Activated gamma-delta T cell treated with anti-CD3 and anti-CD28 coated beads, Interleukin-2, amount 50 U/mL, for 16 hours (primary cell): ENCODE results near the gene PDE4D.

Experiments used
- DNase-seq: peaks from one replicate; pipeline ENCODE4 v3.0.0-alpha.2; 2020; ENCODE audit warnings: low read depth

Gene PDE4D

GRCh38 chr5:59741599-59741998 is 151.9 kb downstream of the PDE4D start:
- DNase-seq = no peak

DNA sequence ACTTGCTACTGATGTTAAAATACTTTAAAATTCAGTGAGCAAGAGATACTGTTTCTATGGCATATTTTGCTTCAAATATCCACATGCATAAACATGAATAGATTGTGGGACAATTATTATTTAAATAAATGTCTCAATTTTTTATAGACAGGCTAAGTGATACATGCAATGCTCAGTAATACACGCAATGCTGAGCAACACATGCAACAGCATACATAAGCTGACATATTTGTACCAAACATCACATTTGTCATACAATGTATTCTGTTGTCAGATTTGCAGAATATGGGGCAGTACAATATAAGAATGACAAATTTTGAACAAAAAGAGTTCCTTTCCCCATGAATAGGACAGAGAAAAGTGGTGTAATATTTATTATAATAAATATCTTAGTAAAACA is 155.5 kb downstream of the PDE4D start:
- no peak for DNase-seq

GRCh38 chr5:59732806-59733205 is 160.7 kb downstream of the PDE4D start:
- DNase-seq = no peak

DNA sequence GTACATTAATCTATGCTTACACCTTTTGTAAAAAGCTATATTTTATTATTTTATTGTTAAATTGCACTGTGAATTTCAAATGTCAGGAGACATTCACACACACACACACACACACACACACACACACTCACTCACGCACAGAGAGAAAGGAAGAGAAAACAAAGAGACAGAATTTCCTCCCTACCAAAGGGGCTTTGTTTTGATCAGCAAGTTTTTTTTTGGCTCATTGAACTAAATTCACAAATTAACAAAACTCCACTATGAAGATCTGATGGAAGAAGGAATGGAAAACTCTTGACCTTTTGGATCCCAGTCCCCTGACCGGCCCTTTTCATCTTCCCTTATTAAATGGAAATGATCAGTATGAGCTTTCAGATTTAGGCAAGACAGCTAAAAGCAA is 161.2 kb downstream of the PDE4D start:
- no peak for DNase-seq

- DNase-seq = no peak
Measured at GRCh38 chr5:59731809-59732208, 161.7 kb downstream of the PDE4D start.

GRCh38 chr5:59729820-59730219 is 163.7 kb downstream of the PDE4D start:
- DNase-seq = no peak

DNA sequence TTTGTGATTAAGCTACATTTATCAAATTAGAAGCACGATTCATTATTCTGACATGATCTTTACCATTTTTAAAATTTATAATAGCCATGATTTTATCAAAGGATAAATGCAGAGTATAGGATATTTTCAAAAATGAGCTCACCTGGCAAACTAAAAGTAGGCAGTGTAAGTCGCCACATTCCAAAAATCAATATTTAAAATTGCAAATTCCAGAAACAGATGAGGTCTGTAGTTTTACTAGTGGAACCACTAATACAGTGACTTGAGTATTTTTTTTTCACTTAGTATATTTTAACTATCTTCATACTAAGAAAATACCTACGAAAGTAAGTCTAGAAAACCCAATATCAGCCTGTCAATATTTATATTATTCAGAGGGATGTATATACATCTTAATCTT is 164.2 kb downstream of the PDE4D start:
- no peak for DNase-seq

DNA sequence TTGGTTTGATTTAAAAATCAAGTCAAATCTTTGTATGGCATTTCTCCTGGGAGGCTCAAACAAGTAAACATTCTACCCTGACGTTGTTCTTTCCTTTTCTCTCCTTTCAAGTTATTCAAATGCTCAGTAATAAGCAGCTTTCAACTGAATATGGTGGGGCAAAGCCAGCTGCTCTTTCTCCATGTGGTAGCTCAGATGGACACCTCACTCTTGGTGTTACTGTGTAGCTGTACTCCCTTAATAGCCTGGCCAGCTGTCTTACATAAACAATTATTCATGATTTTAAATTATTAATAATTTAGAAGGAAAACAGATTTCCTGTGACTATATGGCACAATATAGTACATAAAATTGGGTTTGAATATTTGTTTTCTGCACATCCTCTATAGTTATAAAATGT is 165.2 kb downstream of the PDE4D start:
- no peak for DNase-seq

- no peak for DNase-seq
Measured at GRCh38 chr5:59727186-59727585, 166.3 kb downstream of the PDE4D start.

- no peak for DNase-seq
Measured at GRCh38 chr5:59725392-59725767, 168.1 kb downstream of the PDE4D start.

DNA sequence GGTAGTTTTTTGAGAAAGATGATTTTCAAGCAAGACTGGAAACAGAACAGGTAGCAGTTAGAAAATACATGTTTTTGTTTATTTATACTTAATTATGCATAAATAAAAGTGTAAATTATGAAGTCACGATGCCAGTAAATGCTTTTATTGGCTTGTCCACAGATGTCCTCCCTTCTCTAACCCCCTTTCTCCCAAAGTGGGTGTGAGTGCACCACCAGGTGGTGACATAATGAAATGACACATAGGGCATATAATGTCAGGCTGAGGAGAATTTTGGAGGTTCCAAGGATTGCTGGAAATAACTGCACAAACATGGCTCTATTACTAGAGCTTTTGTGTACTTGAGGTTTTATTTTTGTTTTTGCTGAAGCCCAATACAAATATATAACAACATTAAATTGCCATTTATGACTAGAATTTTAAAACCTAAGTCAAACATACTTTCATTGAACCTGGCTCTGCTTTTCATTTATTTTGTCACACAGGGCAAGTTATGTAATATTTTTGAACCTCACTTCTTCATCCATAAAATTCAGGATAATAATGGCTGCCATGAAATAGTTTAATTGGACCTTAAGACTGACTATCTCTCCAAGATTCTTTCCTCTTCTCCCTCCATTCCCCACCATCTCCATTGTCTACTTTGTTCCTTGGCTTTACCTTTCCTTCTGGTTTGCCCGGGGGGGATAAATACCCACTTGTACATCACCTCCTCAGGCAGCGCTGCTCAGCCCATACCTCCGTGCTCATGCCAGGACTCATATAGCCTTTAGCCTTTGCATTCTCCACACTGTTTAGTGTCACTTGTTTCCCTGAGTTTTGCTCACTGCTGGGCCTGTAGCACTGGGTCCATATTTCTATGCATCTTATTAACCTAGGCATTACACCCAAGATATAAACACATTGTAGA is 168.8 kb downstream of the PDE4D start:
- DNase-seq = no peak

DNA sequence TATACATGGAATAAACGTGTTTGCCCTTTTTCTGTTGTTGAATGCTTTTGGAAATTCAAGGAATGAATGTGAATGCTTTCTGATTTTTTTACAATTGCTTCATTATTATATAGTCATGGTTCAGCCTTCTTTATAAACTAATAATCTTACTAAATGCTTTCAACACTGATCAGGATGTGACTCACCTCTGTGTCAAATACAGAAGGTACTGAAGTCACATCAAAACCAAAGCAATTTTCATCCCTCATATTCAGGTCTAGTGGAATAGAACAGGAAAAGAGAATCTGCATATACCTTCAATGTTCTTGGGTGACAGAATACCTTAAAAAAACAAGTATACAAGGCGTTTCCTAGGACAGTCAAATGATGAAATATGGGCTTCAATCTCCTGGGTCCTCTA is 170.7 kb downstream of the PDE4D start:
- no peak for DNase-seq

- no peak for DNase-seq
Measured at GRCh38 chr5:59721741-59722140, 171.8 kb downstream of the PDE4D start.

DNA sequence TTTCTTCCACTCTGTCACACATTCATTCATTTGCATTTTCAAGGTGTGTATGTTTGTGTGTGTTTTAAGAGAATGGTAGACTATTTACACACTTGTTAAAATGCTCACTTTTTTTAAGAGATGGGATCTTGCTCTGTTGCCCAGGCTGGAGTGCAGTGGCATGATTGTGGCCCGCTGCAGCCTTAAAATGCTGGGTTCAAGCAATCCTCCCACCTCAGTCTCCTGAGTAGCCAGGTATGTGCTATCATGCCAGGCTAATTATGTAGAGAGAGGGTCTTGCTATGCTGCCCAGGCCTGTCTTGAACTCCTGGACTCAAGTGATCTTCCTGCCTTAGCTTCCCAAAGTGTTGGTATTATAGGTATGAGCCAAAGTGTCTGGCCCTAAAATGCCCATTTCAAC is 173.5 kb downstream of the PDE4D start:
- no peak for DNase-seq

GRCh38 chr5:59716966-59717500 is 176.5 kb downstream of the PDE4D start:
- DNase-seq = no peak

GRCh38 chr5:59716029-59716428 is 177.5 kb downstream of the PDE4D start:
- no peak for DNase-seq

- no peak for DNase-seq
Measured at GRCh38 chr5:59715228-59715627, 178.3 kb downstream of the PDE4D start.

GRCh38 chr5:59713498-59713844 is 180.1 kb downstream of the PDE4D start:
- no peak for DNase-seq

GRCh38 chr5:59712836-59713497 is 180.6 kb downstream of the PDE4D start:
- no peak for DNase-seq

DNA sequence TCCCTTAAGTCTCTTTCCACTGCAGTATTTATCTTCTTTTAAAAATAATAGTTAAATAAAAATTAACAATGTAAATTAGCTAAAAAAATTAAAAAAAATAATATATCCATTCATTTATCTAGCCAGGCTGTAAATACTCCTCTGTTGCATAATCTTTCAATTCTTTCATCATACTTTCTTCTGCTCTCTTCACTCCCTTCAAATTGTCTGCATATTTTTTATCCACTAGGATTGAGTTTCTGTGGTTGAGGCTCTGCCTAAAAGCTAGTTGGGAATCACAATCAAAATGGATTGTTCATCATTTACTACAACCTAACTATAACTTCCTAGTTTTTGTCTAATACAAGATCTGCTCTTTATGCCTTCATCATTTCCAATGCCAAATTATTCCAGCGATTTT is 182.2 kb downstream of the PDE4D start:
- no peak for DNase-seq

GRCh38 chr5:59709846-59710245 is 183.7 kb downstream of the PDE4D start:
- no peak for DNase-seq

DNA sequence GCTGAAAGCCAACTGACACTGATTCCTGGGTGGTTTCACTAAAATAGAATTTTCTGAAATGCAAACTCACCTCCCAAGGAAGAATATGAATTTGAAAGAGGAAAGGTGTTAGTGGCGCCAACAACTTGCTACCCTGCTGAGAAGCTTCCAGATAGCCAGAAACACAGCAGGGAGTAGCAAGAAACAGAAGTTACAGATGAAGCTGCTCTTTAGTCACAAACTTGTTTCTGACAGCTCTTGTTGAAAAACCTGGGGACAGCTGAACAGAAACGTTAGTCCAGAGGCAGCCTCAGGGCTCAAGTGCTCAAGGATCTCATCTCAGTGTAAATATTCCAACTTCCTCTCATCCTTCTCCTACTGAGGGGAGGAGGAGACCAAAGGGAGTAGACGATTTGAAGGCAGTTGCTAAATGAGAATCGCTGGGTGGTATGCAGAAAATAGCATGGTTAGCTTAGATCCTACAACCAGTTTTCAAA is 184.1 kb downstream of the PDE4D start:
- no peak for DNase-seq

DNA sequence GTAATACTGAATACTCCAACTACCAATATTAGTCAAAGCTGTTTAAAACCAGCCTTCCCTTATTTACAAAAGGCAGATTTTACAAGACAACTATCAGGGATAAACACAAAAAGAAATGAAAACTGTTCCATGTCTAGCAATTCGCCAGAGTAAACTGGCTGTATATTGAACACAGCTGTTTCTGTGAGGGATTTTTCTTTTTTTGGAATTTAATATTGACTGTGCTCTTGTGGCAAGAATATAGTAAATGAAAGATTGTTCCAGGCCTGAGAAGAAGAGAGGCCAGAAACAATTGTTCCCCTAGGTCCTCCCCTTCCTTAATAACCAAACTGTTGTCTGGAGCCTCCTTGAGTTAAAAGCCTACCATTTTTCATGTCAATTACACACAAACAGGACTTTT is 188.6 kb downstream of the PDE4D start:
- DNase-seq = no peak
